GM12891 (cell line): Measurements from ENCODE around the gene NECAB2.

ENCODE experiments used
- POLR2A ChIP-seq: IDR thresholded peaks from 2 replicates; pipeline ENCODE4 v1.6.1; 2011; ENCODE audit warnings: low read depth, low read length, control low read depth
- TAF1 ChIP-seq: IDR thresholded peaks from 2 replicates; pipeline ENCODE4 v1.6.1; 2011; ENCODE audit warnings: low read depth, low read length, control low read depth

DNA sequence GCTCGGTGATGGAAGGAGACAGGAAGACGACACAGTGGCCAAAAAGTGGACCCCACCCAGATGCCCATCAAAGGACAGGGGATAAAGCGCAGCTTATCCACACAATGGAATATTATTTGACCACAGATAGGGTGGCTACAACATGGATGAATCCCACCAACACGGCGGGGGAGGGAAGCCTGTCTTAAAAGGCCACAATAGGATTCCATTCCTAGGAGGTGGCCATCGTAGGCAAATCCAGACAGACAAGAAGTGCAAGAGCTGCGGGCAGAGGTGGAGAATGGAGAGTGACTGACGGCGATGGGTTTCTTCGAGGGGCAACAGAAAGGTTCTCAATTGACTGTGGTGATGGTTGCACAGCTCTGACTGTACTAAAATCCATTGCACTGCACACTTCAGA lies 58.6 kb downstream of the NECAB2 start:
- TF ChIP-seq POLR2A (no peak), TAF1 (no peak)
